HG03342 (cell line): ENCODE results near the gene GFOD2.

Experiments
- ATAC-seq: cut with Tn5 transposase; IDR thresholded peaks from one replicate; pipeline ENCODE4 v1.9.1; 2021; ENCODE audit warnings: mild to moderate bottlenecking, moderate library complexity; ENCODE audit not compliant: unreplicated experiment

The GFOD2 gene

GRCh38 chr16:67673712-67674580 lies 45.2 kb downstream of the GFOD2 start:
- no peak for ATAC-seq

GRCh38 chr16:67672739-67673662 lies 46.1 kb downstream of the GFOD2 start:
- ATAC-seq: no peak

GRCh38 chr16:67672306-67672705 lies 46.8 kb downstream of the GFOD2 start:
- no peak for ATAC-seq

- ATAC-seq: no peak
These were observed 49.5 kb downstream of the GFOD2 start for GRCh38 chr16:67669499-67670101.

GRCh38 chr16:67668495-67669157 lies 50.5 kb downstream of the GFOD2 start:
- no peak for ATAC-seq

- peak; percentile 61 for ATAC-seq
These were observed 51.2 kb downstream of the GFOD2 start for GRCh38 chr16:67667817-67668494.

GRCh38 chr16:67667453-67667816 lies 51.7 kb downstream of the GFOD2 start:
- no peak for ATAC-seq

- ATAC-seq: peak; percentile 47
These were observed 52.3 kb downstream of the GFOD2 start, which contains the start of the genes C16orf86 and ENKD1 for GRCh38 chr16:67666559-67667452. Gene C16orf86 (plus strand): TSS chr16:67666814. CDS start chr16:67666971, 157 bp downstream. Gene ENKD1 (minus strand): TSS chr16:67666750. CDS start chr16:67666442, 308 bp downstream.

- ATAC-seq: no peak
These were observed 53.0 kb downstream of the GFOD2 start for GRCh38 chr16:67666032-67666551.

- no peak for ATAC-seq
These were observed 53.5 kb downstream of the GFOD2 start for GRCh38 chr16:67665598-67665997.

- no peak for ATAC-seq
These were observed 54.2 kb downstream of the GFOD2 start for GRCh38 chr16:67664871-67665270.

GRCh38 chr16:67664258-67664657 lies 54.9 kb downstream of the GFOD2 start:
- ATAC-seq: no peak

GRCh38 chr16:67663877-67664222 lies 55.3 kb downstream of the GFOD2 start:
- ATAC-seq: no peak

- no peak for ATAC-seq
These were observed 55.8 kb downstream of the GFOD2 start for GRCh38 chr16:67663151-67663876.

GRCh38 chr16:67662653-67663010 lies 56.5 kb downstream of the GFOD2 start:
- no peak for ATAC-seq

- no peak for ATAC-seq
These were observed 57.0 kb downstream of the GFOD2 start for GRCh38 chr16:67661886-67662652.

GRCh38 chr16:67661101-67661761 lies 57.9 kb downstream of the GFOD2 start:
- ATAC-seq: no peak
